Measurements from ENCODE around the gene MYORG. TPM values are rescaled to one million over a fixed set of nuclear protein-coding genes. Genes with fewer than 3 reads are reported as not detected.

The MYORG gene
- total and polyA plus RNA-seq, 9 of the 15 experiments (the other 6 are each of a cell fraction or from before 2014, with no cell fraction given): 0.06 to 0.82 (median 0.18) TPM

DNA sequence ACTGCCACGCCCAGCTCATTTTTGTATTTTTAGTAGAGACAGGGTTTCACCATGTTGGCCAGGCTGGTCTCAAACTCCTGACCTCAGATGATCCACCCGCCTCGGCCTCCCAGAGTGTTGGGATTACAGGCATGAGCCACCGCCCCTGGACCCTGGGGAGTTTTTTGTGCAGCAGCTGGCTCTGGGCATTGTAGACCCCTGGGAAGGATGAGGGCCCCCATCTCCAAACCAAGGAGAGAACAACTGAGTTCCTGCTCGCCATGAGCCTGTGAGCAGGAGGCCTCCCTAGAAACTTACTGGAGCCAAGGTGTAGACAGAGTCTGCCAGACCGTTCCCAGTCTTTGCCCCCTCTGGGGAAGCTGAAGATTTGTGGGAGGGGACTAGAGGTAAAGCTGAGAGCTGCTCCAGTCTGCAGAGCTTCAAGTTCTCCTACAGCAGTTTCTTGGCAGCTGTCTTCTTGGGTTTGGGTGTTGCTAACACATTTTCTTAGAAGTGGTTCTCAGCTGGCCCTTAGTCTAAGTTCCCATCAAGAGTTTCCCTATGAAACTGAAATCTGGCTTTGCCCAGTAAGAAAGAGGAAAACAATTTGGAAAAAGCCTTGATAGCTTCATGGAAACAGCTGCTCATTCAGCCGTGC is 34.9 kb downstream of the MYORG start:
- Histone ChIP-seq H3K79me2 (ENCODE audit: control insufficient read depth, insufficient read depth, low read length) (no peaks in the 10 kb centered on the region), H3K4me3 (no peak overlapping the region), H3K27me3 (ENCODE audit: control insufficient read depth in 2 of 2, insufficient read depth in 2 of 2, low read length in 2 of 2) (no peaks in the 10 kb centered on the region), H3K4me2 (ENCODE audit: insufficient read depth, low read length) (no peak overlapping the region), H3K9ac (ENCODE audit: insufficient read depth in 1 of 2, low read depth in 2 of 2, low read length in 2 of 2) (no peak overlapping the region), H3K9me1 (ENCODE audit: control insufficient read depth, insufficient read depth, low read length) (no peaks in the 10 kb centered on the region), H2AFZ (ENCODE audit: low read depth, low read length) (no peak overlapping the region), H3K27ac (ENCODE audit: extremely low read depth, low read depth, low read length) (no peak overlapping the region), H3K4me1 (replicated peaks in 1 of 2; ENCODE audit: control insufficient read depth in 2 of 2, insufficient read depth in 2 of 2, low read length in 2 of 2) (no peaks in the 10 kb centered on the region), H4K20me1 (replicated peaks; ENCODE audit: control insufficient read depth, insufficient read depth, low read length) (no peaks in the 10 kb centered on the region), H3K9me3 (replicated peaks; ENCODE audit: control insufficient read depth, insufficient read depth, low read depth, low read length) (no peaks in the 10 kb centered on the region), H3K36me3 (ENCODE audit: control insufficient read depth, insufficient read depth, low read length) (peaks cover 17% of the 10 kb centered on the region; the same call in 1 of the 3 replicates)
- FAIRE-seq (no peak), DNase-seq (ENCODE audit: extremely low read depth in 1 of 4, low spot score in 3 of 4) (no peak), ATAC-seq (no peak)
- BruUV-seq (replicated peaks): no TSS peak
- no peak for TF ChIP-seq BRD9 (IDR thresholded peaks at IDR 0.05; ENCODE audit: low read depth, partially characterized antibody)
- TF ChIP-seq BRF1 (IDR thresholded peaks at IDR 0.05; ENCODE audit: borderline replicate concordance, extremely low read depth, insufficient read length): no peak
- TF ChIP-seq NCOA4 (IDR thresholded peaks at IDR 0.05; ENCODE audit: partially characterized antibody): no peak
- no peak for TF ChIP-seq KDM4B (IDR thresholded peaks at IDR 0.05; ENCODE audit: borderline replicate concordance in 2 of 2, low read depth in 1 of 2)
- no peak for TF ChIP-seq HDAC1 (IDR thresholded peaks at IDR 0.05)
- TF ChIP-seq KDM1A (IDR thresholded peaks at IDR 0.05): no peak
- TF ChIP-seq ZNF589 (CRISPR knock-in tag; IDR thresholded peaks at IDR 0.05; ENCODE audit: low read depth): no peak
- TF ChIP-seq SMARCE1 (IDR thresholded peaks at IDR 0.05): no peak
- TF ChIP-seq MTF1 (CRISPR knock-in tag; IDR thresholded peaks at IDR 0.05; ENCODE audit: borderline replicate concordance): no peak
- no peak for TF ChIP-seq ZBTB7A (IDR thresholded peaks at IDR 0.05; ENCODE audit: borderline replicate concordance, control insufficient read depth, low read depth, low read length)
- TF ChIP-seq ZNF584 (CRISPR knock-in tag; IDR thresholded peaks at IDR 0.05; ENCODE audit: low read depth): no peak
- ChIA-PET CTCF (ENCODE audit: low intra/inter-chr PET ratio) (no interaction called here), POLR2A (interaction anchor here (0.6 kb wide), 1 partner anchor 39 kb away, joined by 3 read pairs; no protein-coding TSS in a partner anchor)
- intact Hi-C loops (cut with micrococcal nuclease) (no loop called here), in situ Hi-C loops (cut with MboI) (no loop called here)
- 80% methylated on average over 5 of the region's 7 CpGs for WGBS (ENCODE audit: insufficient coverage, low coverage, missing lambda C conversion rate)

Data from K562 (cell line).